ENCODE measurements around the gene POGZ.

Gene POGZ

GRCh38 chr1:151477066-151477465 lies 17.8 kb upstream of the POGZ start:
- no peak for DNase-seq (ENCODE audit: low read depth)
- TF ChIP-seq CTCF (IDR thresholded peaks at IDR 0.05; ENCODE audit: insufficient read depth, low read depth, low read length, missing control alignments) = no peak

DNA sequence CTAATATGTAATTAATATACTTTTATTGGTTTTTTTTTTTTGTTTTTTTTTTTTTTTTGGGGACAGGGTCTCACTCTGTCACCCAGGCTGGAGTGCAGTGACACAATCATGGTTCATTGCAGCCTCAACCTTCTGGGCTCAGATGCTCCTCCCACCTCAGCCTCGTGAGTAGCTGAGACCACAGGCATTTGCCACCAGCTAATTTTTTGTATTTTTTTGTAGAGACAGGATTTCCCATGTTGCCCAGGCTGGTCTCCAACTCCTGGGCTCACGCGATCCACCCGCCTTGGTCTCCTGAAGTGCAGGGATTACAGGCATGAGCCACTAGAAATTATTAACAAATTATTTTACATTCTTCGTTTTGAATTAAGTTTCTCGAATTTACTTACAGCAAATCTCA lies 16.8 kb upstream of the POGZ start:
- TF ChIP-seq CTCF (IDR thresholded peaks at IDR 0.05; ENCODE audit: insufficient read depth, low read depth, low read length, missing control alignments) = no peak
- no peak for DNase-seq (ENCODE audit: low read depth)
- no peak overlapping the region for H3K4me3 ChIP-seq (ENCODE audit: low read length)

More at GRCh38 chr1:151477066-151477465, 17.8 kb upstream of the POGZ start:
- H3K4me3 ChIP-seq (ENCODE audit: low read length) = no peak overlapping the region

- no peak overlapping the region for H3K4me3 ChIP-seq (ENCODE audit: low read length)
- TF ChIP-seq CTCF (IDR thresholded peaks at IDR 0.05; ENCODE audit: insufficient read depth, low read depth, low read length, missing control alignments) = no peak
- DNase-seq (ENCODE audit: low read depth) = peak; percentile 70
Measured at GRCh38 chr1:151475175-151475574, 15.9 kb upstream of the POGZ start.

- H3K4me3 ChIP-seq (ENCODE audit: low read length) = no peak overlapping the region
- DNase-seq (ENCODE audit: low read depth) = no peak
- TF ChIP-seq CTCF (IDR thresholded peaks at IDR 0.05; ENCODE audit: insufficient read depth, low read depth, low read length, missing control alignments) = no peak
Measured at GRCh38 chr1:151474745-151475144, 15.5 kb upstream of the POGZ start.

DNA sequence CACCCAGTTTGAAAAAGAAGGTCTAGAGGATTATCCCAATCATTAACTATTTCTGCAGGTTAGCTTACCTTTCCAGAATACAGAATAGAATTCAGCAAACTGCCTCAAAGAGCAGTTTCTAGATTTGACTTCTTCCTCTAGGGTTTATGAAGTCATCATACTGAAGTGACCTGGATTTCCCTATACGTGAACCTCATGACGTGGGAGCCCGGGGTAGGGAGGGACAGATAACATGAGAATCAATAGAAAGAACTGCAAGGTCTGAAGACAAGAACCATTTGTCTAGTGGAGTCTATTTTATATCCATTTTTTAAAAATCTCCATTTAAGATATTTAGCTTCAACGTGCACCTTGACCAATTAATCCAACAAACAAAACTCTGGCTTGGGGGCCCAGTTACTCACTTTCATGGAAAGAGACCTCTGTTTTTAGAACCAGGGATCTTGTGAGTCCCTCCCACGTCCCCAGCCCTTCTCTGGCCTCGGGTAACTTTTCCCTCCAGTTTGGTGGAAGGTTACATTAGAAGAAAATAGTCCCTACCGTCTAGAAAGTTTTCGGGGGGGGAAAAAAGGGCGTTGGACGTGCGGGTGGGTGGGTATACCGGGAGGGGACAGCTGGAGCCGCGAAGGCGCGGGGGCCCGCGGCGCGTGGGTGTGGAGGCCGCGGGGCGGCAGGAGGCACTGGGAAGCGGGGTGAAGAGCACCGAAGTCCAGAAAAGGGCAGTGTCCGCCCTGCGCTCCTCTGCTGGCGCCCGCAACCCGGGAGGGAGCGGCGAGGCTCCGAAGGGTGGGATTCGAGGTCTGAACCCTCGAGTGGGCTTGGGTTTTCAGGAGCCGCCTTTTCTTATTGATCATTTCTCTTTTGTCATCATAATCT lies 13.8 kb upstream of the POGZ start:
- TF ChIP-seq CTCF (IDR thresholded peaks at IDR 0.05; ENCODE audit: insufficient read depth, low read depth, low read length, missing control alignments) = no peak
- peak overlapping the region; percentile 47 for H3K4me3 ChIP-seq (ENCODE audit: low read length)
- DNase-seq (ENCODE audit: low read depth) = peak; percentile 15

- TF ChIP-seq CTCF (IDR thresholded peaks at IDR 0.05; ENCODE audit: insufficient read depth, low read depth, low read length, missing control alignments) = no peak
- H3K4me3 ChIP-seq (ENCODE audit: low read length) = no peak overlapping the region
- no peak for DNase-seq (ENCODE audit: low read depth)
Measured at GRCh38 chr1:151465026-151465425, 5.7 kb upstream of the POGZ start.

GRCh38 chr1:151461694-151462093 lies 2.4 kb upstream of the POGZ start:
- no peak for DNase-seq (ENCODE audit: low read depth)
- no peak overlapping the region for H3K4me3 ChIP-seq (ENCODE audit: low read length)
- no peak for TF ChIP-seq CTCF (IDR thresholded peaks at IDR 0.05; ENCODE audit: insufficient read depth, low read depth, low read length, missing control alignments)
